ENCODE data around the gene DIPK1B. TPM values are rescaled to one million over a fixed set of nuclear protein-coding genes. Genes with fewer than 3 reads are reported as not detected.

DIPK1B gene
- total RNA-seq, 1 donor from 2014 or later = not detected

GRCh38 chr9:136740491-136740890, 28.1 kb downstream of the DIPK1B start:
- TF ChIP-seq, protein P1, sequence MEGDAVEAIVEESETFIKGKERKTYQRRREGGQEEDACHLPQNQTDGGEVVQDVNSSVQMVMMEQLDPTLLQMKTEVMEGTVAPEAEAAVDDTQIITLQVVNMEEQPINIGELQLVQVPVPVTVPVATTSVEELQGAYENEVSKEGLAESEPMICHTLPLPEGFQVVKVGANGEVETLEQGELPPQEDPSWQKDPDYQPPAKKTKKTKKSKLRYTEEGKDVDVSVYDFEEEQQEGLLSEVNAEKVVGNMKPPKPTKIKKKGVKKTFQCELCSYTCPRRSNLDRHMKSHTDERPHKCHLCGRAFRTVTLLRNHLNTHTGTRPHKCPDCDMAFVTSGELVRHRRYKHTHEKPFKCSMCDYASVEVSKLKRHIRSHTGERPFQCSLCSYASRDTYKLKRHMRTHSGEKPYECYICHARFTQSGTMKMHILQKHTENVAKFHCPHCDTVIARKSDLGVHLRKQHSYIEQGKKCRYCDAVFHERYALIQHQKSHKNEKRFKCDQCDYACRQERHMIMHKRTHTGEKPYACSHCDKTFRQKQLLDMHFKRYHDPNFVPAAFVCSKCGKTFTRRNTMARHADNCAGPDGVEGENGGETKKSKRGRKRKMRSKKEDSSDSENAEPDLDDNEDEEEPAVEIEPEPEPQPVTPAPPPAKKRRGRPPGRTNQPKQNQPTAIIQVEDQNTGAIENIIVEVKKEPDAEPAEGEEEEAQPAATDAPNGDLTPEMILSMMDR (IDR thresholded peaks at IDR 0.05; ENCODE audit: insufficient read depth, low read length, severe bottlenecking) = no peak
- FAIRE-seq = no peak
- H3K27me3 ChIP-seq (ENCODE audit: control insufficient read depth, insufficient read depth, low read length) = peaks cover 28% of the 10 kb centered on the region
- no peaks in the 10 kb centered on the region for H3K36me3 ChIP-seq (ENCODE audit: control insufficient read depth, insufficient read depth, low read length)
- no peak for DNase-seq (ENCODE audit: low read depth)
- no peak overlapping the region for H3K4me3 ChIP-seq (ENCODE audit: low read depth, low read length)

GRCh38 chr9:136740971-136741882, 28.9 kb downstream of the DIPK1B start:
- TF ChIP-seq, protein P1 (IDR thresholded peaks at IDR 0.05; ENCODE audit: insufficient read depth, low read length, severe bottlenecking) = no peak
- peaks cover 28% of the 10 kb centered on the region for H3K27me3 ChIP-seq (ENCODE audit: control insufficient read depth, insufficient read depth, low read length)
- DNase-seq (ENCODE audit: low read depth) (no peak), FAIRE-seq (no peak)
- H3K4me3 ChIP-seq (ENCODE audit: low read depth, low read length) = no peak overlapping the region
- H3K36me3 ChIP-seq (ENCODE audit: control insufficient read depth, insufficient read depth, low read length) = no peaks in the 10 kb centered on the region

GRCh38 chr9:136741883-136742571, 29.7 kb downstream of the DIPK1B start:
- Histone ChIP-seq H3K4me3 (ENCODE audit: low read depth, low read length) (no peak overlapping the region), H3K36me3 (ENCODE audit: control insufficient read depth, insufficient read depth, low read length) (no peaks in the 10 kb centered on the region), H3K27me3 (ENCODE audit: control insufficient read depth, insufficient read depth, low read length) (peaks cover 28% of the 10 kb centered on the region)
- FAIRE-seq (no peak), DNase-seq (ENCODE audit: low read depth) (no peak)
- TF ChIP-seq, protein P1 (IDR thresholded peaks at IDR 0.05; ENCODE audit: insufficient read depth, low read length, severe bottlenecking) = no peak

GRCh38 chr9:136742591-136743391, 30.4 kb downstream of the DIPK1B start, which contains the start of gene LCN10:
Gene LCN10, minus strand, starts transcription at chr9:136742940. Its CDS starts 37 bp downstream, at chr9:136742903.
- TF ChIP-seq, protein P1 (IDR thresholded peaks at IDR 0.05; ENCODE audit: insufficient read depth, low read length, severe bottlenecking) = peak; percentile 48
- DNase-seq (ENCODE audit: low read depth) = no peak
- no peak for FAIRE-seq
- Histone ChIP-seq H3K27me3 (ENCODE audit: control insufficient read depth, insufficient read depth, low read length) (peaks cover 28% of the 10 kb centered on the region), H3K4me3 (ENCODE audit: low read depth, low read length) (no peak within 1 kb of the TSS), H3K36me3 (ENCODE audit: control insufficient read depth, insufficient read depth, low read length) (no peaks in the 10 kb centered on the region)

- TF ChIP-seq, protein P1 (IDR thresholded peaks at IDR 0.05; ENCODE audit: insufficient read depth, low read length, severe bottlenecking) = no peak
- no peak overlapping the region for H3K4me3 ChIP-seq (ENCODE audit: low read depth, low read length)
Measured at GRCh38 chr9:136743639-136744211, 31.4 kb downstream of the DIPK1B start.

More at GRCh38 chr9:136743639-136744211, 31.4 kb downstream of the DIPK1B start:
- FAIRE-seq (no peak), DNase-seq (ENCODE audit: low read depth) (no peak)
- H3K36me3 ChIP-seq (ENCODE audit: control insufficient read depth, insufficient read depth, low read length) = no peaks in the 10 kb centered on the region
- H3K27me3 ChIP-seq (ENCODE audit: control insufficient read depth, insufficient read depth, low read length) = peaks cover 28% of the 10 kb centered on the region

All from bronchial epithelial cell (primary cell).